Measurements from ENCODE around the gene CLPTM1.
"Not testable (repeated sequence)": the region's sequence is repeated elsewhere in the genome, so short reads cannot be mapped to it uniquely, and the experiment has no call there.

Gene CLPTM1

DNA sequence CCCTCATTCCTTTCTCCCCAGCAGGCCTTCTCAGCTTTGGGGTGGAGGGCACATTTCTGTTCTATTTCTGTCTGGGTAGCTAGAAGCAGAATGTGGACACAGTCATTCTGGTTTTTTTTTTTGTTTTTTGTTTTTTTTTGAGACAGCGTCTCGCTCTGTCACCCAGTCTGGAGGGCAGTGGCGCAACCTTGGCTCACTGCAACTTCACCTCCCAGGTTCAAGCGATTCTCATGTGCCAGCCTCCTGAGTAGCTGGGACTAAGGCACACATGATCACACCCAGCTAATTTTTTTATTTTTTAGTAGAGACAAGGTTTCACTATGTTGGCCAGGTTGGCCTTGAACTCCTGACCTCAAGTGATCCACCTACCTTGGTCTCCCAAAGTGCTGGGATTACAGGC lies 20.3 kb downstream of the CLPTM1 start:
- DNase-seq, result no peak

DNA sequence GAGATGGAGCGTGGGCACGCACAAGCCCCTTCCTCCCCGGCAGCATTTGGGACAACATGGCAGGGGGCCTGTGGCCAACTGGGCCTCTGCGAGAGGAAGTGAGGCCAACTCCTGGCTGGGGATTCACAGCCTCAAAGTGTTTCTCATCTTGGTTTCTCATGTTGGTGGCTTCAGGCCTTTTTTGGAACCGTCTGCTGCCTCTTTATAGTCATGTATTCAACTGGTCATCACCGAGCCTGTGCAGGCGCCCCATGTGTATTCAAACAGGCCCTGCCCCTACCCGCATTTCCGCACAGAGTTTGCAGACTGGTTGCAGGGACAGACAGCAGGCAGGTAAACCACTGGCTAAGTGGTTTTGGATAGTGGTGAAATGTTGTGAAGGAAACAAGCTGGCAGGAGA lies 28.8 kb downstream of the CLPTM1 start:
- no peak for DNase-seq

DNA sequence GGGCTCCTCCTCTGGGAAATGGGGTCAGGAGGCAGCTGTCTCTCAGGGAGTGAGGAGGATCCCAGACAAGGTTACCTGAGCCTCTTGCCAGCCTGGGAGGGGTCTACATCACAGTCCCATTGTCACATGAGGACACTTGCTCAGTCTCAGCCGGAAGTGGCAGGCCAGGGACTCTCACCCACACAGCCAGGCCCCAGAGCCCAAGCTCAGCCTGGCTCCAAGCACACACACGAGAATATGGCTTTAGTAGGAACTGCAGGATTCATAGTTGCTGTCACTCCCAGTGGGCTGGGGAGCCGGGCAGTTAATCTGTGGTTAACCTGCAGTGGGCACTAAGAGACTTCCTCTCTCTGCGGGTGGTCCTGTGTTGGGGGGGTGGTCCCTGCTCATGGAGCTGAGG lies 30.3 kb downstream of the CLPTM1 start:
- DNase-seq, result no peak

DNA sequence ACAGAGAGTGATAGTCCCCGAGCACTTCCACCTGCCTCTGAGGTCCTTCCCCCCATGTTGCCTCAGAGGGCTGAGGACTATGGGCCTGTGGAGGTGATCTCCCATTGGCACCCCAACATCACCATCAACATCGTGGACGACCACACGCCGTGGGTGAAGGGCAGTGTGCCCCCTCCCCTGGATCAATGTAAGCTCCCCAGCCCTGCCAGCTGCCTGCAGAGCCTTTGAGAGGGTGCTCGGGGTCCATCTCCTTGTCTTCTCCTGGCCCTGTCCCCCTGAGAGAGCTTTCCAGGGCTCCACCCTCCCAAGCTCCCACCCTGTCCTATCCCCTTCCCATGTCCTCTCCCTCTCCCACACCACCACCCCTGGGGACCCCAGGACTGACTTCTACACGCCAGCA lies 31.2 kb downstream of the CLPTM1 start:
- DNase-seq, result no peak

DNA sequence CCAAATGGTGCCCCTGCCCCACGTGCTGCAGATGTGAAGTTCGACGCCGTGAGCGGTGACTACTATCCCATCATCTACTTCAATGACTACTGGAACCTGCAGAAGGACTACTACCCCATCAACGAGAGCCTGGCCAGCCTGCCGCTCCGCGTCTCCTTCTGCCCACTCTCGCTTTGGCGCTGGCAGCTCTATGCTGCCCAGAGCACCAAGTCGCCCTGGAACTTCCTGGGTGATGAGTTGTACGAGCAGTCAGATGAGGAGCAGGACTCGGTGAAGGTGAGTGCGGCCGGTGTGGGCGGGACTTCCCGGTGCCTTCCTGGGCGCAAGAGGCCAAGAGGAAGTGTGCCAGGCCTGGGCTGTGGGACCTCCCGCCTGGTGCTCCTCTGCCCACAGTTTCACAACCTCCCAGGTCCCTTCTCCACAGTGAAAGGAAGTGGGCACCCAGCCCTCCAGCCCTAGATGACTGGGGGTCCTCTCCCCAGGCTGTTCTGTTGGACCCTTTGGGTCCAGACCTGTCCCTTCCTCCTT lies 32.0 kb downstream of the CLPTM1 start:
- no peak for DNase-seq

DNA sequence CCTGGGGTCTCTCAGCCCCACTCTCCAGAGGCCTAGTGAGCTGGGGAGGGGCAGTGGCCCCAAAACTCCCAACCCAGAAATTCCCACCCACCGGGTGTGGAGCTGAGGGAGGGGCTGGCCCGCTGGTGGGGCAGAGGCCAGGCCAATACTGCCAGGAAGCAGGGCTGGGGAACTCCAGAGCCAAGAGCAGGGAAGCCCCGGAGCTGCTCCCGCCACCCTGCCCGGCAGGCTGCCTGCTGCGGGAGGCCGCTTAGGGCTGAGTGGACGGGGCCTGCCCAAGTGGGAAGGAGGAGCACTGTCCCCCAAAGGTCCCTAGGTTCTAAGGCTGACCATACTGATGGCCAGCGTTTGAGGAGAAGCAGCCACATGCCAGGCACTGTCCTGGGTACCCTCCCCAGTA lies 33.1 kb downstream of the CLPTM1 start:
- no peak for DNase-seq

DNA sequence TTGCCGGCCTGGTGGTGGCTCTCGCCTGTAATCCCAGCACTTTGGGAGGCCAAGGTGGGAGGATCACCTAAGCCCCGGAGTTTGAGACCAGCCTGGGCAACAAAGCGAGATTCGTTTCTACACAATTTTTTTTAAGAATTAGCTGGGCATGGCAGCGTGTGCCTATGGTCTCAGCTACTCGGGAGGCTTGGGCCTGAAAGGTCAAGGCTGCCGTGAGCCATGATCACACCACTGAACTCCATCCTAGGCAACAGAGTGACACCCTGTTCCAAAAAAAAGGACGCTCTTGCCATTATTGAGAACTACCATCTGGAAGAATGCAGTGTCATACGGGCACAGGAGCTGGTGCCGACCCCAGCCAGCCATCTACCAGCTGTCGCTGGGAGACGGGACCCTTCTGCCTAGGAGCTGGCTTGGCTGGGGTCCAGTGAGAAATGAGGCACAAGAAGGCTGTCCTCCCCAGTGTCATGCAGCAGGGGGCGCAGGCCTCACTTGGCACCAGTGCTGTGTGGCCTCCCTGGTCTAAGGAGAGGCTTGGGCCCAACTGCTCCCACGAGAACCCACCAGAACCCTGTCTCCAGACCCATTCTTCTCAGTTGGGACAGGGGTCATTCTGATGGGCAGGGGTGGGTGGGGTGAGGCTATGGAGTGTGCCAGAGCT lies 33.8 kb downstream of the CLPTM1 start:
- DNase-seq, result no peak

DNA sequence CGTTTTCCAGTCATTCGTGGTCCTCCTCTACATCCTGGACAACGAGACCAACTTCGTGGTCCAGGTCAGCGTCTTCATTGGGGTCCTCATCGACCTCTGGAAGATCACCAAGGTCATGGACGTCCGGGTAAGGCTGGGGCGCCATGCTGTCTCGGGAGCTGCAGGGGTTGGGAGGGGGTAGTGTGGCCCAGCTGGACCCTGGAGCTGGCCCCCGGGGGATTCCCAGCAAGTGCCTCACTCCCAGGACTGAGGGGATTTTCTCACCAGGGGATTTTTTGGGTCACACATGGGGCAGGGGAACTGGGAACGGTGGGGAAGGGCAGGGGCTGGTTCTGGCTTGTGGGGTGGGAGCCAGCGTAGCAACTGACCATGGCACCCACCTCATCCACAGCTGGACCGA lies 35.3 kb downstream of the CLPTM1 start:
- DNase-seq, result no peak

DNA sequence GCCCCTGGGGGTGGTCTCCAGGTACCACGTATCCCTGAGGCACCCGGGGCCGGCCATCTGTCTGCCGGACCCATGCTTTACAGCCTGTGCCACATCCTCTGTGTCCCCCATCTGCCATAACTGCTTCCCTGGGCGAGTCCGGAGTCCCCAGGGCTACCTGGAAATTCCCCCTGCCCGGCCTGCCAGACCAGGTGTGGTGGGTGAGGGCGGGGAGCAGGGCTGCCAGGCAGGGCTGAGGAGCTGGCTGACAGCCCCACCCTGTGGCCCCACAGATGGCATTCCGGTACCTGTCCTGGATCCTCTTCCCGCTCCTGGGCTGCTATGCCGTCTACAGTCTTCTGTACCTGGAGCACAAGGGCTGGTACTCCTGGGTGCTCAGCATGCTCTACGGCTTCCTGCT lies 35.8 kb downstream of the CLPTM1 start:
- no peak for DNase-seq

DNA sequence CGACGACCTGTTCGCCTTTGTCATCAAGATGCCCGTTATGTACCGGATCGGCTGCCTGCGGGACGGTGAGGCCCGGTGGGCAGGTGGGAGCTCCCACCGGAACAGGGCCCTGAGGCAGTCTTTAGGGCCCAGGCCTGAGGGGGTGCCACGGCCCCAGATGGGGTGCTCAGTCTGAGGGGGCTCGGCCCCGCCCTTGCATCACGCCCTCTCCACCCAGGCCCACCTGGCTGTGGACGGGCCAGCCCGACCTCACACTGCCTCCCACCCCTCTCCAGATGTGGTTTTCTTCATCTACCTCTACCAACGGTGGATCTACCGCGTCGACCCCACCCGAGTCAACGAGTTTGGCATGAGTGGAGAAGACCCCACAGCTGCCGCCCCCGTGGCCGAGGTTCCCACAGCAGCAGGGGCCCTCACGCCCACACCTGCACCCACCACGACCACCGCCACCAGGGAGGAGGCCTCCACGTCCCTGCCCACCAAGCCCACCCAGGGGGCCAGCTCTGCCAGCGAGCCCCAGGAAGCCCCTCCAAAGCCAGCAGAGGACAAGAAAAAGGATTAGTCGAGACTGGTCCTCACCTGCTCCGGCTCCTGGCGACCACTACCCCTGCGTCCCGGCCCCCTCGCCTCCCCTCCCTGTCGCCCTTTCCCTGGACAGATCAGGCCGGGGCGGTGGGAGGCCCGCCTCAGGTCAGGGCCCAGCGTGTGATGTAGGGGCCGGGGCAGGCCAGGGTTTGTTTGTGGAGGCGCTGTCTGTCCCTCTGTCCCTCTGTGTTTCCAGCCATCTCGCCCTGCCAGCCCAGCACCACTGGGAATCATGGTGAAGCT lies 37.4 kb downstream of the CLPTM1 start:
- no peak for DNase-seq

DNA sequence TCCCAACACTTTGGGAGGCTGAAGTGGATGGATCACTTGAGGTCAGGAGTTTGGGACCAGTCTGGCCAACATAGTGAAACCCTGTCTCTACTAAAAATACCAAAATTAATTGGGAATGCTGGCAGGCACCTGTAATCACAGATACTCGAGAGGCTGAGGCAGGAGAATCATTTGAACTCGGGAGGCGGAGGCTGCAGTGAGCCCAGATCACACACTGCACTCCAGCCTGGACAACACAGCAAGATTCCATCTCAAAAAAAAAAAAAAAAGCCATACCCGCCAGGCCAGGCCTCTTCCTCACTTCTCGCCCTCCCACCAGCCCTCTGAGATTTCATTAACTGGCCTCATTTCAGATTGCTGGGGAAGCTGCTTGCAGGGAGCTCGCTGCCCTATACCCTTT lies 38.3 kb downstream of the CLPTM1 start:
- no peak for DNase-seq

DNA sequence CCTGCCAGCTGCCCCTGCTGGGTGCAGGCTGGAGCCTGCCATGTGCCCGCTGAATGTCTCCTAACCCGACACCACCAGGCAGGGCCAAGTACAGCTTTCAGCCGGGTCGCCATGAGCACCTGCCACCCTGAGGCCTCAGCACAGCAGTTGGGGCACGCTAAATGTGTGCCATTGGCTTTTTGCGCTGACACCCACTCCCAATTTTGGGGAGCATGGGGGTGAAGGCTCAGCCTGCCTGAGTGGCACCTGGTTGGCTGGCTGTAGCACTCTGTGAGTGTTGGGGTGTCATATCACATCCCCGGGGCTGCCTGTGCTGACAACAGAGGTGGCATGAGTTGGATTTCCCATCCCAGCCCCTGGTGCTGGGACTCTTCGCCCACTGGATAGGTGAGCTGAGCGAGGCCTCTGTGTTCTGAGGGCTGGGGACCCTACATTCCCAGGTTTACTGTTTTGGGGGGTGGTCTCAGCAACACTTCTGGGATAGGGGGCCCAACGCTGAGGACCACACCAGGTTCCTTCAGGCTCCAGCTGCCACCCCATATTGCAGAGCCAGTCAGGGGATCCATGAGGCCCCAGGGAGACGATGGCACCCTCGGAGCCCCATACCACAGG lies 38.9 kb downstream of the CLPTM1 start:
- no peak for DNase-seq

DNA sequence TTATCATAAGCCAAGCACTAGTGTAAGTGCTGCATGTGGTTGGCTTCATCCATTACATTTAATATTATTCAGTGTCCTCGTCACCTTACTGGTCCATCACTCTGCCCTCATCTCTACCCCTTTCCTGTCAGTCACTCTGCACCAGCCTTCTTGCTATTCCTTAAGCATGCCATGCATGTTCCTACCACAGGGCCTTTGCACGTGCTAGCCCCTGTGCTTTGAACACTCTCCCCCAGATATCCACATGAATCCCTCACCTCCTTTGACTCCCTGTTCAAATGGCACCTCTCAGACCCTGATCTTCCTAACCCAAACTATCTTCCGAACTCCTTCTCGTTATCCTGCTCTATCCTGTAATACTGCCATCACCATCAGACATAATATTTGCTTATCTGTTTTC lies 42.8 kb downstream of the CLPTM1 start:
- DNase-seq, result no peak

DNA sequence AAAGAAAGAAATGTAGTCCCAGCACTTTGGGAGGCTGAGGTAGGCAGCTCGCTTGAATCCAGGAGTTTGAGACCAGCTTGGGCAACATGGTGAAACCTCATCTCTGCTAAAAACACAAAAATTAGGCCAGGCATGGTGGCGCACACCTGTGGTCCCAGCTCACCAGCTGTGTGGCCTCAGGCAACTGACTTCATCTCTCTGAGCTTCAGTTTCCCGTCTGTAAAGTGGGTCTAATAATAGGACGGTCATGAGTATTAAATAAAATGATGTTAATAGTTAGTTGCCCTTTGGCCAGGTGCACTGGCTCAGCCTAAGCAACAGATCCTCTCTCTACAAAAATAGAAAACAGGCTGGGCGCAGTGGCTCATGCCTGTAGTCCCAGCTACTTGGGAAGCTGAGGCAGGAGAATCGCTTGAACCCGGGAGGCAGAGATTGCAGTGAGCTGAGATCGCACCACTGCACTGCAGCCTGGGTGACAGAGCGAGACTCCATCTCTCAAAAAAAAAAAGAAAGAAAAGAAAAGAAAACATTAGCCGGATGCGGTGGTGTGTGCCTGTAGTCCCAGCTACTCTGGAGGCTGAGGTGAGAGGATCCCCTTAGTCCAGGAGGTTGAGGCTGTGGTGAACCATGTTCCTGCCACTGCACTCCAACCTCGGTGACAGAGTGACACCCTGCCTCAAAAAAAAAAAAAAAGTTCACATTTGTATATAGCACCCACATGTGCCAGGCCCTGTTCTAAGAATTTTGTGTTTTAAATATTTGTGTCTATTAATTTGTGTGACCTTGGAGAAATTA lies 44.1 kb downstream of the CLPTM1 start:
- DNase-seq, result not testable (repeated sequence)

DNA sequence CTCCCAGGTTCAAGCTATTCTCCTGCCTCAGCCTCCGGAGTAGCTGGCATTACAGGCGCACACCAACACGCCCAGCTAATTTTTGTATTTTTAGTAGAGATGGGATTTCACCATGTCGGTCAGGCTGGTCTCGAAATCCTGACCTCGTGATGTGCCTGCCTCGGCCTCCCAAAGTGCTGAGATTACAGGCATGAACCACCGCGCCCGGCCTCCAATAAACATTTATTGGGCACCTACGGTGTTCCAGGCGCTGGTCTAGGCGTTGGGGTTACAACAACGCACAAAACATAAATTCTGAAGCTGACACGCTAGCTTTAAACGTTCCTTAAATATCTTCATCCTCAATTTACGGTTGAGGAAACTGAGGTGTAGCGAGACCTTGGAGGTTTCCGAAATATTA lies 45.5 kb downstream of the CLPTM1 start:
- DNase-seq, result not testable (repeated sequence)

DNA sequence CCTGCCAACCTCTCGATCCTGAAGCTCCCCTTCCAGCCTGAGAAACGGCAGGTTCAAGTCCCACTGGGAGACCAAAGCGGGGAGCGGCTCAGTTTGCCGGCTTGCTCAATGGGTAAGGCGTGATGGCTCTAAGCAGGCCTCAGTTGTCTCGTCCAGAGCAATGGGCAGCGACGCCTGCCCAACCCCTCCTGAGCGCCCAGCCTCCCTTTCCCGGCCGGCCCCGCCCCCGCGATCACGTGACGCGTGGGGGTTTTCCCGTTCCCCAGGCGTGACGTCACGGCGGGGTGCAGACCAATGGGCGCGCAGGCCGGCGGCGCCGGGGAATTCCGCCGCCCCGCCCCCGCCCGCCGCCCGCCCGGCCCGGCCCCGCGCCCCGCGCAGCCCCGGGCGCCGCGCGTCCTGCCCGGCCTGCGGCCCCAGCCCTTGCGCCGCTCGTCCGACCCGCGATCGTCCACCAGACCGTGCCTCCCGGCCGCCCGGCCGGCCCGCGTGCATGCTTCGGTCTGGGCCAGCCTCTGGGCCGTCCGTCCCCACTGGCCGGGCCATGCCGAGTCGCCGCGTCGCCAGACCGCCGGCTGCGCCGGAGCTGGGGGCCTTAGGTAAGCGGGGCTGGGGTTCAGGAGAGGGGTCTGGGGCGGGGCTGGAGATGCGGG lies 46.0 kb downstream of the CLPTM1 start, which contains the start of gene RELB:
TSS of gene RELB (plus strand) at position 378 of the 653 bp plus-strand sequence. CDS start at position 494, 116 bp downstream.
- peak; percentile 40 for DNase-seq

DNA sequence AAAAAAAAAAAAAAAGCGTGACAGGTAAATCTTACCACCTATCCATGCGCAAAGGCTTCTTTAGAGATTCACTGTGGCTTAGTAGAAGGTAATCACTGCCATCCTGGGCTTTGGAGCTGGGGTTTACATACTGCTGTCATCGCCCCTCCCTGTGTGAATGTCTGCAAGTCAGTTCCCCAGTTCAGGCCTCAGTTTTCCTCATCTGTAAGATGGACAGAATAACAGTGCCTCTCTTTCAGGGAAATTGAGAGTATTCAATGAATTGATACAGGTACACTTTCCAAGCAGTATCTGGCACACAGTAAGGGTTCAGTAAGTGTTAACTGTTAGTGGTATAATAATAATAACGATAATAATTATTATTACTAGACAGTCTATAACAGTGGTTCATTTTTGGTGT lies 48.3 kb downstream of the CLPTM1 start:
- no peak for DNase-seq

DNA sequence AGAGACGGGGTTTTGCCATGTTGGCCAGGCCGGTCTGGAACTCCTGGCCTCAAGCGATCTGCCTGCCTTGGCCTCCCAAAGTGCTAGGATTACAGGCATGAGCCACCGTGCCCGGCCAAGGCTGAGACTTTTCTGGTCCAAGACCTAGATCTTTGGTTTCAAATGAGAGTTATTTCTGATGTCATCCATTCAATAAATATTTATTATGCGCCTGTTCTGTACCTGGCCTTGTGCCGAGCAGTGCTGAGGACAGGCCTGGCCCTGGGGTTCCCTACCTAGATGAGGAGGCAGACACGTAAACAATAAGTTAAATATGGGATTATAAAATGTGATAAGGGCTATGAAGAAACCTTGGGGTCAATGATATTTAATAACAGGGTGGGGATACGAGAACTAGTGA lies 50.6 kb downstream of the CLPTM1 start:
- DNase-seq, result no peak

DNA sequence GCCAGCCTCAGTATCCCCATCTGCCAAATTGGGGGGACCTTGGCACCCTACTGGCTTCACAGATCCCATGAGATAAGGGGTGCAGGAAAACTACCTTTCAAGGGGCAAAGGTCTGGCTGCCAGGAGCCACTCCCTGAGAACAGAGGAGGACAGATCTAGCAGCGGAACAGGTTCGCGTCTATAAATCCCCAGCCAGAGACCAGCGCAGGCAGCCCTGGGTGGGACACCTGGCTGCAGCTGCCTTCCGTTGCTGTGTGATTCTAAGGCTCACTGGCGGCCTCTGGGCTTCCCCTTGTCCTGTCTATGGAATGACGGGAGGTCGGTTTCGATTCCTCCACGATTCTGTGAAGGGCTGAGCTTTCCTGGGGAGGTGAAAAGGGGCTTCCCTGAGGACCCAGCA lies 53.4 kb downstream of the CLPTM1 start:
- DNase-seq, result no peak

DNA sequence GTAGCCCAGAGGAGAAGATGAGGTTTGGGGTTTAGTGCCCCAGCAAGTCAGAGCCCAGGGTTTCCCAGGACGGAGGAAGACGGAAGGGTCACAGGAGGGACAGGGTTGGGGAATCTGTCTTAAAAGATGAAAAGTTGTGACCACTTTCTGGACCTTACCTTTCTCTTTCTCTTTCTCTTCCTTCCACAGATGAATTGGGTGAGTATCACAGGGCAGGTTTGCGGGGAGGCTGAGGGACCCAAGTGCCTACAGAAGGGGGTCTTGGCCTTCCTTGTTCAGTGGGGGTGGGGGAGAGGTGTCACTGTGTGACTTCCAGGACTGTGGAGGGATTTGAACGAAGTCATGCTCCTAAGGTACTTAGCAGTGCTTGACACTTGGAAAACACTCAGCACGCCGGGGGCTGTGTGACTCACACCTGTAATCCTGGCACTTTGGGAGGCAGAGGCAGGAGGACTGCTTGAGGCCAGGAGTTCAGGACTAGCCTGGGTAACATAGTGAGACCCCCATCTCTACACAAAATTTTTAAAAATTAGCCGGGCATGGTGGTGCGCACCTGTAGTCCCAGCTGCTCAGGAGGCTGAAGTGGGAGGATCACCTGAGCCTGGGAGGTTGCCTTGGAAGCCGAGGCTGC lies 54.6 kb downstream of the CLPTM1 start:
- no peak for DNase-seq

DNA sequence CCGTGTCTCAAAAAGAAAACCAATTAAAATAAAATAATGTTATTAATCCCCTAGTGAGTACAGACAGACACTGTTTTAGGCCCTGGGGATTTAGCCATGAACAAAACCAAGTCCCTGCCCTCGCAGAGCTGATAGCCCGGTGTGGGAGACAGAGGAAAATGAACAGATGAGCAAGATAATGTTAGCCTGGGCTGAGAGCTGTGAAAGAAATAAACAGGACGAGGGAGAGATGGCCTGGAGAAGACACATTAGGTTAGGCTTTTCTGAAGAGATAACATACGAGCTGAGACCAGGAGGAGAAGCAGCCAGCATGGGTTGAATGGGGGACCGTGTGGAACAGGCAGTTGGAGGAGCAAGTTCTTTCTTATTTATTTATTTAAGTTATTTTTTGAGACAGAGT lies 55.1 kb downstream of the CLPTM1 start:
- DNase-seq, result no peak

DNA sequence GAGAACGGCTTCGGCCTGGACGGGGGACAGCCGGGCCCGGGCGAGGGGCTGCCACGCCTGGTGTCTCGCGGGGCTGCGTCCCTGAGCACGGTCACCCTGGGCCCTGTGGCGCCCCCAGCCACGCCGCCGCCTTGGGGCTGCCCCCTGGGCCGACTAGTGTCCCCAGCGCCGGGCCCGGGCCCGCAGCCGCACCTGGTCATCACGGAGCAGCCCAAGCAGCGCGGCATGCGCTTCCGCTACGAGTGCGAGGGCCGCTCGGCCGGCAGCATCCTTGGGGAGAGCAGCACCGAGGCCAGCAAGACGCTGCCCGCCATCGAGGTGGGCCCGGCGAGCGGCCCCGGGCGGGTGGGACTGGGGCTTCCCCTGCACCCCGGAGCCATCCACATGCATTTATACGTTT lies 56.8 kb downstream of the CLPTM1 start:
- no peak for DNase-seq
